PFSK-1 (cell line): ENCODE measurements around the gene HAVCR1.

Source experiments
- FOXP2 ChIP-seq: optimal IDR thresholded peaks from 2 replicates; pipeline ENCODE3; 2011; ENCODE audit warnings: borderline replicate concordance, control low read depth, inconsistent platforms; ENCODE audit not compliant: insufficient read depth; ENCODE audit errors: extremely low read length, extremely low read depth
- POLR2AphosphoS5 ChIP-seq: IDR thresholded peaks from 2 replicates; pipeline ENCODE4 v1.6.1; 2012; ENCODE audit warnings: low read depth, mild to moderate bottlenecking, control low read depth, low read length, moderate library complexity
- SIN3A ChIP-seq: IDR thresholded peaks from 2 replicates; pipeline ENCODE4 v1.6.1; 2012; ENCODE audit warnings: mild to moderate bottlenecking, low read length, moderate library complexity, borderline replicate concordance; ENCODE audit not compliant: insufficient read depth
- TAF1 ChIP-seq: IDR thresholded peaks from 2 replicates; pipeline ENCODE4 v1.6.1; 2012; ENCODE audit warnings: low read length, control low read depth, borderline replicate concordance; ENCODE audit not compliant: insufficient read depth
- TF ChIP-seq, protein P1 (sequence below), 2 experiments: IDR thresholded peaks; 2 replicates each; pipeline versions ENCODE4 v1.6.1 to v1.8.0; 2011 to 2012; ENCODE audit warnings: low read depth in 2 of 2, low read length in 2 of 2, control low read depth in 1 of 2, inconsistent platforms in 1 of 2, mild to moderate bottlenecking in 1 of 2, moderate library complexity in 1 of 2; ENCODE audit not compliant: insufficient read depth in 1 of 2

Gene HAVCR1

GRCh38 chr5:157076558-157076957, 17.6 kb upstream of the HAVCR1 start:
- TF ChIP-seq TAF1 (no peak), POLR2AphosphoS5 (no peak), FOXP2 (no peak), SIN3A (no peak)
- TF ChIP-seq, protein P1, sequence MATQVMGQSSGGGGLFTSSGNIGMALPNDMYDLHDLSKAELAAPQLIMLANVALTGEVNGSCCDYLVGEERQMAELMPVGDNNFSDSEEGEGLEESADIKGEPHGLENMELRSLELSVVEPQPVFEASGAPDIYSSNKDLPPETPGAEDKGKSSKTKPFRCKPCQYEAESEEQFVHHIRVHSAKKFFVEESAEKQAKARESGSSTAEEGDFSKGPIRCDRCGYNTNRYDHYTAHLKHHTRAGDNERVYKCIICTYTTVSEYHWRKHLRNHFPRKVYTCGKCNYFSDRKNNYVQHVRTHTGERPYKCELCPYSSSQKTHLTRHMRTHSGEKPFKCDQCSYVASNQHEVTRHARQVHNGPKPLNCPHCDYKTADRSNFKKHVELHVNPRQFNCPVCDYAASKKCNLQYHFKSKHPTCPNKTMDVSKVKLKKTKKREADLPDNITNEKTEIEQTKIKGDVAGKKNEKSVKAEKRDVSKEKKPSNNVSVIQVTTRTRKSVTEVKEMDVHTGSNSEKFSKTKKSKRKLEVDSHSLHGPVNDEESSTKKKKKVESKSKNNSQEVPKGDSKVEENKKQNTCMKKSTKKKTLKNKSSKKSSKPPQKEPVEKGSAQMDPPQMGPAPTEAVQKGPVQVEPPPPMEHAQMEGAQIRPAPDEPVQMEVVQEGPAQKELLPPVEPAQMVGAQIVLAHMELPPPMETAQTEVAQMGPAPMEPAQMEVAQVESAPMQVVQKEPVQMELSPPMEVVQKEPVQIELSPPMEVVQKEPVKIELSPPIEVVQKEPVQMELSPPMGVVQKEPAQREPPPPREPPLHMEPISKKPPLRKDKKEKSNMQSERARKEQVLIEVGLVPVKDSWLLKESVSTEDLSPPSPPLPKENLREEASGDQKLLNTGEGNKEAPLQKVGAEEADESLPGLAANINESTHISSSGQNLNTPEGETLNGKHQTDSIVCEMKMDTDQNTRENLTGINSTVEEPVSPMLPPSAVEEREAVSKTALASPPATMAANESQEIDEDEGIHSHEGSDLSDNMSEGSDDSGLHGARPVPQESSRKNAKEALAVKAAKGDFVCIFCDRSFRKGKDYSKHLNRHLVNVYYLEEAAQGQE (IDR thresholded peaks at IDR 0.05; ENCODE audit: insufficient read depth in 1 of 2, low read depth in 2 of 2, low read length in 2 of 2) = no peak

DNA sequence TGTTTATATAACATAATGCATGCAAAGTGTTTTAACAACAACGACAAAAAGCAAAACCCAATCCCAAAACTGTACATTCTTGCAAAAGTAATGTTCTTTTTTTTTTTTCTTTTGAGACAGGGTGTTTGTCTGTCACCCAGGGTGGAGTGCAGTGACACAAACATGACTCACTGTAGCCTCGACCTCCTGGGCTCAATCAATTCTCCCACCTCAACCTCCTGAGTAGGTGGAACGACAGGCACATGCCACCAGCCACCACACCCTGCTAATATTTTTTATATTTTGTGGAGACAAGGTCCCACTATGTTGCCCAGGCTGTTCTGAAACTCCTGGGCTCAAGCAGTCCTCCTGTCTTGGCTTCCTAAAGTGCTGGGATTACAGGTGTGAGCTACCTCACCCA, 13.6 kb upstream of the HAVCR1 start:
- TF ChIP-seq SIN3A (no peak), POLR2AphosphoS5 (no peak), FOXP2 (no peak), TAF1 (no peak)
- TF ChIP-seq, protein P1 (IDR thresholded peaks at IDR 0.05; ENCODE audit: insufficient read depth in 1 of 2, low read depth in 2 of 2, low read length in 2 of 2) = no peak

- TF ChIP-seq TAF1 = no peak
Observed at GRCh38 chr5:157069949-157070348, 11.0 kb upstream of the HAVCR1 start.

GRCh38 chr5:157068785-157069184, 9.9 kb upstream of the HAVCR1 start:
- TF ChIP-seq TAF1 (no peak), POLR2AphosphoS5 (no peak), SIN3A (no peak), FOXP2 (no peak)
- TF ChIP-seq, protein P1 (IDR thresholded peaks at IDR 0.05; ENCODE audit: insufficient read depth in 1 of 2, low read depth in 2 of 2, low read length in 2 of 2) = no peak

DNA sequence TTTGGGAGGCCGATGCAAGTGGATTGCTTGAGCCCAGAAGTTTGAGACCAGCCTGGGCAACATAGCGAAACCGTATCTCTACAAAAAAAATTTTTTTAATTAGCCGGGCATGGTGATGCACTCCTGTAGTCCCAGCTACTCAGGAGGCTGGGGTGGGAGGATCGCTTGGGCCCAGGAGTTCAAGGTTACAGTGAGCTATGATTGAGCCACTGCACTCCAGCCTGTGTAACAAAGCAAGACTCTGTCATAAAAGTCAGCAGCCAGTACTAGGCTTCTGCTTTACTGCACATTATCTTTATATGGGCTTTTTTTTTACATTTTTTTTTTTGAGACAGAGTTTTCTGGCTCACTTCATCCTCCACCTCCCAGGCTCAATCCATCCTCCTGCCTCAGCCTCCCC, 9.4 kb upstream of the HAVCR1 start:
- TF ChIP-seq TAF1 (no peak), SIN3A (no peak), FOXP2 (no peak), POLR2AphosphoS5 (no peak)
- TF ChIP-seq, protein P1 (IDR thresholded peaks at IDR 0.05; ENCODE audit: insufficient read depth in 1 of 2, low read depth in 2 of 2, low read length in 2 of 2) = no peak
